T-helper 1 cell treated with Interleukin-12 subunit alpha and Interleukin-12 subunit beta and Interleukin-4 antibody, amounts not matched to agents 30 ng/mL and 1 ng/mL, for 36 hours (primary cell): ENCODE data around the gene LARGE1. TPM values are rescaled to one million over a fixed set of nuclear protein-coding genes. Genes with fewer than 3 reads are reported as not detected.
"Not testable (repeated sequence)": the region's sequence is repeated elsewhere in the genome, so short reads cannot be mapped to it uniquely, and the experiment has no call there.

ENCODE experiments used
- intact Hi-C: fragments of 100-400 bp; cut with micrococcal nuclease; formaldehyde crosslinking; loops from one replicate; pipeline ENCODE4 v1.15.1; 2024
- total RNA-seq: library from RNA; stranded (reverse); gene quantifications from 2 replicates; pipeline ENCODE4 v1.2.3, GENCODE V29; 2022

The LARGE1 gene
- total RNA-seq, 1 donor from 2014 or later: 0.32 TPM

- intact Hi-C loops: no loop called here
Measured at GRCh38 chr22:33381531-33382406, 538.5 kb downstream of the LARGE1 start.

DNA sequence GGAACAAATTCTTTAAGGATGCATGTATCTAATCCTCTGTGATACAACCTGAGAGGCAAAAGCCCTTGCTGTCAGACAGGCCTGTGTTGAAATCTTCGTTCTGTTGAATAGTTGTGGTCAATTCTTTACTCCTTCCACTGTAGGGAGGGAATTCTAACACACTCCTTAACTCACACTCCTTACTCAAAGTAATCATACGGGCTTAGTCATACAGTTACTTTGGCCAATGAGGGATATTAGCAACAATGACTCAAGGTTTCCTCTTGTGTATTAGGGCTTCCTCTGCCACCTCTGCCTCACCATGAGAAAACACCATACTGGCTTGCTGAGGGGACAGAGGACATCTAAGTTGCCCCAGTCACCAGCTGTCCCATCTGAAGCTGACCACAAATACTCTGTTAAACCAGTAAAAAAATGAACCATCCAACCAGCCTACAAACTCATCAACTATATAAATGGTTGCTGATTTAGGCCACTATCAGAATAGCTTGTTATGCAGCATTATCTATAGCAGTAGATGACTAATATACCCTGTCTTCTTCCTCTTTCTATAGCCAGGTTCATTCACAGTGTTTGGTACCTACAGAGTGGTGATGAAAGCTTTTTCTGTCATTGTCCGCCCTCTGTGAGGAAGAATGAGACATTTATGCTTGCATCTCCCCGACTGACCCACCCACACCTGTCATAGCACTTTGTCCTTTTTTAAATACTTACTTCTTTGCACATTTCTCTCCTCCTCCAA, 539.3 kb downstream of the LARGE1 start:
- intact Hi-C loops: no loop called here

DNA sequence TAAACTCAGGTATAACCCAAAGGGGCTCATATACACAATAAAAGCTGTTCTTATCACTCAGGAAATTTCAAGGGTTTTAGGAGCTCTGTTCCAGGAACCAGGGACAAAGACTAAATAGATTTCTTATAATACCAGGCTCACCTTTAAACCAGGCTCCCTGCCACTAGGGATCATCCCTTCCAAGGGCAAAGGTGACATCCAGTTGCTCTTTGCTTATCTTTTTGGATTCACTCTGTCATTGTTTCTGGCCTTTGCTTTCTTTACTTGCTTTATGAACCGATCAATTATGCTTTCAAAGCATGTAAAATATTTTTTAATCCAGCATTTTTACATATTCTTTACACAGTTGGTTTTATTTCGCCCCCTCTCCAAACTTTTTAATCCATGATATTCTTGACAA, 540.4 kb downstream of the LARGE1 start:
- intact Hi-C loops: no loop called here

GRCh38 chr22:33372875-33373274, 547.4 kb downstream of the LARGE1 start:
- intact Hi-C loops: no loop called here

DNA sequence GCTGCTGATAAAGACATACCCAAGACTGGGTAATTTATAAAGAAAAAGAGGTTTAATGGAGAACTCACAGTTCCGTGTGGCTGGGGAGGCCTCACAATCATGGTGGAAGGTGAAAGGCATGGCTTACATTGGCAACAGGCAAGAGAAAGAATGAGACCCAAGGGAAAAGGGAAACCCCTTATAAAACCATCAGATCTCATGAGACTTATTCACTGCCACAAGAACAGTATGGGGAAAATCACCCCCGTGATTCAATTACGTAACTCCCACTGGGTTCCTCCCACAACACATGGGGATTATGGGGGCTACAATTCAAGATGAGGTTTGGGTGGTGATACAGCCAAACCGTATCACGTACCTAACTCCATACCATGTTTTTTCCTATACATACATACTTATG, 557.0 kb downstream of the LARGE1 start:
- intact Hi-C loops: not testable (repeated sequence)

DNA sequence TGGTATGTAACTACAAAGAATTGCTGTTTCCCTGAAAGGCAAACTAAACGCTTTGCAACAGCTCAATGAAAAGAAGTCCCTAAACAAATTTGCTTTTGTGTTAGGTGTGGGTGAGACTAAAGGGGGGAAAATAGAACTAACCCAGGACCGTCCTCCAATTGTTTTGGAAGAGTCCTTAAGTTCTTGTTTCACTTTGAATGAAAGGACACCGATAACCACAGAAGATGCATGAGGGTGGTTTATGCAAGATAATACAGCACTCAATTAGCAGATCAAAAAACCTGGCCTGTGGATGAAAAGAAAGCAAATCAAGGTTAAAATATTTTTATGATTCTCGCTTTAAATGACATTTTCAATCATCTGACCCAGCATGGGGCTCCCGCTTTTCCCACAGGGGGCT, 557.6 kb downstream of the LARGE1 start:
- intact Hi-C loops: no loop called here

DNA sequence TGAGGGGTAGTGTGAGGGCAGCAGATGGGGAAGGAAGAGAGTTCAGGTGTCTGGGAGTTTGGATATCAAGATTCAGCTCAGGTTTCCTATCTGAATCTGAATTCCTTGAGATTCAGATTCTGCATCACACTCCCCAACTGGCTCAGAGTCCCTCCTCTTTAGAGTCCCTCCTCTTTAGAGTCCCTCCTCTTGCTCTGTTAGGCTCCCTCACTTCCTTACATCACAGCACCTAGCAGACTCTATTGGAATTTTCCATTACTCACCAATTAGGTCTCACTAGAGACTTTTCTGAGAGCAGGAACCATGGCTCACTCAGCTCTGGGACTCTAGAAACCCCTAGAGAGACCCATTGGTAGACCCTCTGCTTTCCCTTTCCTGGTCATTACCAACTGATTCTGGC, 558.7 kb downstream of the LARGE1 start:
- intact Hi-C loops: no loop called here

DNA sequence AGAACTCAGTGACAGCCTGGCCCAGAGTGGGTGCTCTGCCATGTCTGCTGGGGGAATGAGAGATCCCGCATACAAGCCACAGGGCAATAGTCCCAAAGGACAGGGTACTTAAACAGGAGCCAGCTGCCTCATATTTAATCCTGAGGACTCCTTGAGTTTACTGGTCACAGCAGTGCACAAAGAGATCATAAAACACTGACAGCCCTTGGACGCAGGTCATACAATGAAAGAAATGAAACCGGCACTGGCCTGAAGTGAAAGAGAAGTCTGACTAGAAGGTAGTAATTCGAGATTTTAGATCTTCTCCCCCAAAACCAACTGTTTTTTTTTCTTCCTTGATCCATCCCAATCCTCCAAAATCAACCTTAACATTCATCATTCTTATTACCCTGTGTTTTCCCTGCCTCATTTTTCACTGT, 562.3 kb downstream of the LARGE1 start:
- intact Hi-C loops: no loop called here

- intact Hi-C loops: no loop called here
Measured at GRCh38 chr22:33354928-33355327, 565.3 kb downstream of the LARGE1 start.

DNA sequence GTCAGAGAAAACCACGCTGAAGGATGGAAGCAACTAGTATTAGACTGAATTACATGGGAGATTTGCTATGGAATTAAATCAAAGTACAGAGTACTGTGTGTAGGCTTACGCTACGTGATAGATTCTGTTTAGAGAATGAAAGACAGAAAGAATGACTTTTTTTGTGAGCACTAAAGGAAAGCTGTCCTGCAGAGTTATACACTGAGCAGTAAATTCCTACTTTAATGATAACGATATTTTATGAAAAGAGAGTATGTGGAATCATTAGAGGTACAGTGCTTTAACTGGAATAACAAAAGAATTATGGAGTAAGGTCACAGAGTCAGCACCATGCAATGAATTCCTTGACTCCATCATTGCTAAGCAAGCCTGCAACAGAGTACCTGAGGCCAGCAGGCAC, 566.8 kb downstream of the LARGE1 start:
- intact Hi-C loops: no loop called here

DNA sequence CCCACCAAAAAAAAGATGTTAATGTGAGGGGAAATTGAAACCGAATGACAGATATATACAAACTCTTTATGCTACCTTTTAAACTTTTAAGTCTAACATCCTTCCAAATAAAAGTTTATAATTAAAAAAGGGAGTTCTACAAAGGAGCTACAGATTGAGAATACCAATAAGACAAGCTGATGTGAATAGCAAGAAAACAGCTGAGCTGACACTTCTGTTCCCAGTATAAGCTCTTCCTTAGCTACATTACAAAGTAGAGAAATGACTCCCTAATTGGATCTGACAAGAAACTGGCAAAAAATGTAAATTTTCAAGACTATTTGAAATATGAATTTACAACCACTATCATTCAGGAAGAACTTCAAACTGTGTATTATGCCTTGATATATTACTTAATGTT, 567.5 kb downstream of the LARGE1 start:
- intact Hi-C loops: no loop called here

DNA sequence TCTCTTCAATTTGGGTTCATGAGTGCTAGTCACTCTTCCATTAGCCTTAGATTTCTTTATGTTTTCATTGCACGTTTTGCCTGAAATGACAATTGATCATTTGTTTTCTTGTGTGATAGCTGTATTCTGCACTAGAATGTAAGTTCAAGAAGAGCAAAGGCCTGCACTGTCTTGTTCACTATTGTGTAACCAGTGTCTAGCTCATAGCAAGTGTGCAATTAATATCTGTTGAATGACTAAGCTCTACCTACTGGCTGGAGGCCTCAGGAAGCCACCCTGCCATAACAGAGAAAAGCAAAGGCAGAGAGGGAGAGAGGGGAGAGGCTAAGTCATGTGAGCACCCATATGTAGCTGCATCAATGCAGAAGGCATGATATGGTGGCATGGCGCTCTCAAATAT, 569.3 kb downstream of the LARGE1 start:
- intact Hi-C loops: no loop called here

DNA sequence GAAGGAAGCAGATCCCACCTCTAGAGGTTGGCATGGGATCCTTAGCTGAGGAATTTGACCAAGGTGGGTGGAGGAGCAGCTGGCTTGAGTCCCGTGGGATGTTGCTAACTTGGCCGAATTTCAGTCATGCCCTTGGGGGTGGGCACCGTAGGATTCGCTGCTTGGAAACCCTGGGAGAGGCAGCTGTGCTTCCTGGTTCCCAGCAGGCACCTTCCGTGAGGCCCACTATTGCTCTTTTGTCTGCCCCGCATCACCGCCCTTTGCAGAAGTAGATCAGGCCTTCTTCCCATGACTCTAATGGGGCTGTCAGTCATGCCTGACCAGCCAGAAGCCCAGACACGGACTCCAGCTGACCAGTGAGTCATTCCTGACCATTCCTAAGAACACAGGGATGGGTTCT, 569.8 kb downstream of the LARGE1 start:
- intact Hi-C loops: no loop called here

GRCh38 chr22:33347002-33347401, 573.3 kb downstream of the LARGE1 start:
- intact Hi-C loops: no loop called here

- intact Hi-C loops: no loop called here
Measured at GRCh38 chr22:33341611-33342010, 578.7 kb downstream of the LARGE1 start.

GRCh38 chr22:33337524-33337923, 582.8 kb downstream of the LARGE1 start:
- intact Hi-C loops: no loop called here

DNA sequence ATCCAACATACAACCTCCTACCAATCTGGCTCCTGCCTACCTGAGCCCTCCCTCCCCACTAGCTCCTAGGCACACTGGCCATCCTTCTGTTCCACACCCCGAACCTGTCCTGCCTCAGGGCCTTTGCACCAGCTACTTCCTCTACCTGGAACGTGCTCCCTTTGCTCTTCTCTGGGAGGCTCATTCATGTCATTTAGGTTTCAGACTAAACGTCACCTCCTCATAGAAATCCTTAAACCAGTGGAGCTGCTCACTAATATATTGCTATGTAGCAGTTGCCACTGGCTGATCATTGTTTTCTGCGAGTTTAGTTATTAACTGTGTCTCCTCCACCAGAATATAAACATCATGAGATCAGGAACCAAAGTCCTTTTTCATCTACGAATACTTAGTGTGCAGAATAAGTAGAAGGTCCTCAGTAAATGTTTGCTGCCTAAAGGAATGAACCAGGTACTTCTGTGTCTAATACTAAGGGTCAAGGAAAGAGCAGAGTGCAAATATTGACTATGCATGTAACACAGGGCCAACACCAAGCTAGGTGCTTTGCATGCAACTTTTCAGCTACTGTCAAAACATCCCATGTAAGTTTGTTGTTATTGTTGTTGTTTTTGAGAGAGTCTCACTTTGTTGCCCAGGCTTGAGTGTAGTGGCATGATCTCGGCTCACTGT, 584.5 kb downstream of the LARGE1 start:
- intact Hi-C loops: no loop called here

GRCh38 chr22:33332538-33332937, 587.7 kb downstream of the LARGE1 start:
- intact Hi-C loops: no loop called here

DNA sequence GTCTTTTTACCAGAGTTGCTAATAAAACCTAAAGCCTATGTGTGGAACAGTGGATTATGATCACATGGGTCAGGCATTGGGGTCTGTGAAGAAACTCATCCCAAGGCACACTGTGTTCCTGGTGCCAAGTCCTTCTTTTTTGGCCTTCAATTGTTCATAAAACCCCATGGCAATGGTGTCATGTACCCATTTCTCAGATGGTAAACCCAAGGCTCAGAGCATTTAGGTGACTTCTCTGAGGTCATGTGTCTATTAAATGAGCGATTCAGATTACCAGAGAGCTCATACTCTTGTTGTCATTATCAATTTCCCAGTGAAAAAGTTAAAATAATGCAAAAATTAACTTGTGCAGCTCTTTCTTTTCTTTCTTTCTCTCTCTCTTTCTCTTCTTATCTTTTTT, 589.3 kb downstream of the LARGE1 start:
- intact Hi-C loops: no loop called here

- intact Hi-C loops: no loop called here
Measured at GRCh38 chr22:33330534-33330933, 589.7 kb downstream of the LARGE1 start.

DNA sequence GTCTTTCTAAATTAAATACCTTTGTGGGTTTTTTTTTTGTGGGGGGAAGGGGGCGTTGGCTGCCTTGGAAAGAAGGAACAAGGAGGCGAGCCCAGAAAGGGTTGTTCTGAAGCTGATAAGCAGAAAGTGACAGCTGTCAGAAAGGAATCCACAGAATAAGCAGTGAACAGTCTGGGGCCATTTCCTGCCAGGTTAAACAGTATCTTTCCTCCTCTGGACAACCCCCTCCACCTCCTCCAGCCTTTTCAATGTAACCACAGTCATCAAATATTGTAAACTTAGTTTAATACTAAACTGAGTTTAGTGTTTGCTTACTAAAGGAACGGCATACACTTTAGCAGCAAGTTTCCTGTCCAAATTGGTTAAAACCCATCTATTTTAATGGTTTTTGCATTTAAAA, 590.9 kb downstream of the LARGE1 start:
- intact Hi-C loops: no loop called here

DNA sequence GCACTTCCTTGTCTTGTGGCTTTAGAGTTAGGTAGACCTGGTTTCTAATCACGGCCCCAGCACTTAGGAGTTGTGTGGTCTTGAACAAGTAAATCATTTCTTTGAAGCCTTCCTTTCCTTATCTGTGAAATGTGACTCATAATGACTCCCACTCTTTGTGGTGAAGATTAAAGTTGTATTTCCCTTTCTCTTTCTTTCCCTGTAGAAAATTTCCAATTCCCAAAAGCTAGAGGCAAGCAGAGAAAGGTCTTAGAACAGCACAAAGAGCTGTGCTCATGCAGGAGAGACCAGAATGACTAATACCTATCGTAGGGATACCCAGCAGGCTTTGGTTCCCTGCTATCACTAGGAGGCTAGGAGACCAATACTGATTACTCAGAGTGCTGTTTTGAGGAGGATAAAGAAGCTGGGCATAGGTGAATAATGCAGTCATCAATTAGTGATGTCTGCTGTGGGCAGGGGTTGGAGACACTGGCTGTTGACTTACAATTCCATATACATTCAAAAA, 591.4 kb downstream of the LARGE1 start:
- intact Hi-C loops: no loop called here
